Measurements from ENCODE around the gene CDC6.

Gene CDC6

GRCh38 chr17:40347319-40348135, 59.8 kb downstream of the CDC6 start:
- peak overlapping the region; percentile 94 for H3K27ac Mint-ChIP-seq
- H3K4me1 Mint-ChIP-seq: peaks cover 90% of the 10 kb centered on the region
- H3K4me3 Mint-ChIP-seq: peak overlapping the region; percentile 95
- H3K36me3 Mint-ChIP-seq (ENCODE audit: low read depth): peaks cover 20% of the 10 kb centered on the region
- TF ChIP-seq CTCF (IDR thresholded peaks at IDR 0.05): no peak
- DNase-seq: no peak
- H3K27me3 Mint-ChIP-seq (ENCODE audit: low read depth, poor library complexity): no peaks in the 10 kb centered on the region
- H3K9me3 Mint-ChIP-seq: no peaks in the 10 kb centered on the region

- peak overlapping the region; percentile 95 for H3K4me3 Mint-ChIP-seq
- H3K27ac Mint-ChIP-seq: peak overlapping the region; percentile 94
- no peaks in the 10 kb centered on the region for H3K9me3 Mint-ChIP-seq
- peaks cover 26% of the 10 kb centered on the region for H3K36me3 Mint-ChIP-seq (ENCODE audit: low read depth)
- DNase-seq: no peak
- H3K4me1 Mint-ChIP-seq: peaks cover 91% of the 10 kb centered on the region
- no peaks in the 10 kb centered on the region for H3K27me3 Mint-ChIP-seq (ENCODE audit: low read depth, poor library complexity)
- no peak for TF ChIP-seq CTCF (IDR thresholded peaks at IDR 0.05)
These were observed 60.4 kb downstream of the CDC6 start for GRCh38 chr17:40348136-40348504.

- Mint-ChIP-seq H3K4me3 (peak overlapping the region; percentile 73), H3K27ac (peak overlapping the region; percentile 100), H3K9me3 (no peaks in the 10 kb centered on the region), H3K36me3 (ENCODE audit: low read depth) (peaks cover 26% of the 10 kb centered on the region), H3K4me1 (peaks cover 91% of the 10 kb centered on the region), H3K27me3 (ENCODE audit: low read depth, poor library complexity) (no peaks in the 10 kb centered on the region)
- DNase-seq: no peak
- no peak for TF ChIP-seq CTCF (IDR thresholded peaks at IDR 0.05)
These were observed 61.1 kb downstream of the CDC6 start for GRCh38 chr17:40348562-40349476.

GRCh38 chr17:40349477-40349894, 61.8 kb downstream of the CDC6 start:
- no peaks in the 10 kb centered on the region for H3K27me3 Mint-ChIP-seq (ENCODE audit: low read depth, poor library complexity)
- H3K4me1 Mint-ChIP-seq: peaks cover 89% of the 10 kb centered on the region
- H3K4me3 Mint-ChIP-seq: peak overlapping the region; percentile 73
- H3K27ac Mint-ChIP-seq: peak overlapping the region; percentile 100
- peaks cover 31% of the 10 kb centered on the region for H3K36me3 Mint-ChIP-seq (ENCODE audit: low read depth)
- no peak for TF ChIP-seq CTCF (IDR thresholded peaks at IDR 0.05)
- no peaks in the 10 kb centered on the region for H3K9me3 Mint-ChIP-seq
- no peak for DNase-seq

- Mint-ChIP-seq H3K27me3 (ENCODE audit: low read depth, poor library complexity) (no peaks in the 10 kb centered on the region), H3K9me3 (no peaks in the 10 kb centered on the region), H3K27ac (peak overlapping the region; percentile 100), H3K4me1 (peaks cover 91% of the 10 kb centered on the region), H3K4me3 (peak overlapping the region; percentile 73), H3K36me3 (ENCODE audit: low read depth) (peaks cover 34% of the 10 kb centered on the region)
- DNase-seq: peak; percentile 94
- TF ChIP-seq CTCF (IDR thresholded peaks at IDR 0.05): no peak
These were observed 62.4 kb downstream of the CDC6 start for GRCh38 chr17:40349895-40350688.
